Fibroblast of skin of scalp (primary cell): Measurements from ENCODE around the gene LARP1B.
A peak's percentile ranks its signal among the peaks of the same experiment; 100 is the strongest.
"Not testable (repeated sequence)": the region's sequence is repeated elsewhere in the genome, so short reads cannot be mapped to it uniquely, and the experiment has no call there.

Experiments
- DNase-seq: peaks from one replicate; pipeline ENCODE4 v3.0.0-alpha.2; 2013

LARP1B gene

GRCh38 chr4:128227991-128228571 lies 167.0 kb downstream of the LARP1B start:
- DNase-seq: peak; percentile 42

DNA sequence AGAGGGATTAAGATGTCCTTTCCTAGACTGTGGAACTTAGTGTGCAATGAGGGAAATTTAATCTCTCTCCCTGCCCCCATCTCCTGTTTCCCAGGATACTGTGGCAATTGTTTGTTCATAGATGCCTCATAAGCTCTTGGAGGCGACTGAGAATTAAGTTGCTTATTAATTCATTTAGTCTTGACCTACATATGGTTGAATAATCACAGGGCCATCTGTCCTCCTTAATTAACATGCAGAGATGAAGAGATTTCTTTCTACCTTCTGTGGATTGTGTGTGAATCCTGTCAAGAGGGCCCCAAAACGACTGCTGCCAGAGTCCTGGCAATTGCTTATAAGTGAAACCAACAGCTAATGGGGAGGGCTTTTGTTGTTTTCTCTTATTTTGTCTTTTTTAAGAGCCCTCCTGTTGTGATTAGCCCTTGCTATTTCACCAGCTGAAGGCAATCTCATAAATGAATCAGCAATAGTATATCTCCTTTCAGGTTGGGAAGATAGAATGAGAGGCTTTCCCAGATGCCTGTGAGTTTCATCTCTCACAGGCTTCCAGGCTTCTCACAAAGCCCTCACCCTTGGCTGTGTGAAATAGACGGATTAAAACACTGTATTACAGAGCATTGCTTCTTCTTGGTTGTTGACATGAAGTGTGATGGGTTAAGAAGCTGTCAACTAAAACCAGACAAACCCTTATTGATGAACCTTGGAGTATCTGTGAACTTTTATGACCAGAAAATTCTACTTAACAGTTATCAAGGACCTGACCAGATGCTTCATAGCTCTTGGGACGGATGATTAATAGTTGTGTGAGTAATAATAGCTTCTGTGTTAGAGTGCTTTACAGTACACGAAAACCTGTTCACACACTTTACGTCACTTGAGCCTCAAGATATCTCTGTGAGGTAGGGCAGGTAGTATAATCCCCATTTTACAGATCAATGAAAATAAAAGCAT lies 168.0 kb downstream of the LARP1B start:
- DNase-seq: peak; percentile 19

DNA sequence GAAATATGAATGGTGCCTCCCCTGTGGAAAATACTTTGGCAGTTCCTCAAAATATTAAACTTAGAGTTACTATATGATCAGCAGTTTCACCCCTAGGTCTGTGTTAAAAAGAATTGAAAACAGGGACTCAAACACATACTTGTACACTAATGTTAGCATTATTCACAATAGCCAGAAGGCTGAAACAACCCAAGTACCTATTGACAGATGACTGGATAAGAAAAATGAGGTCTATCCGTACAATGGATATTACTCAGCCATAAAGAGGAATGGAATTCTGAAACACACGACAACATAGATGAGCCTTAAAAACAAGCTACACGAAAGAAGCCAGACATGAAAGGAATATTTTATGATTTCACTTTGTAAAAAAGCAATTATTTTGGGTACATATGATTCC lies 171.6 kb downstream of the LARP1B start:
- no peak for DNase-seq

GRCh38 chr4:128234836-128235235 lies 173.7 kb downstream of the LARP1B start:
- no peak for DNase-seq

GRCh38 chr4:128241019-128241418 lies 179.9 kb downstream of the LARP1B start:
- no peak for DNase-seq

- peak; percentile 99 for DNase-seq
These were observed 180.4 kb downstream of the LARP1B start for GRCh38 chr4:128241425-128241913.

GRCh38 chr4:128241981-128242380 lies 180.9 kb downstream of the LARP1B start:
- DNase-seq: no peak

- DNase-seq: no peak
These were observed 181.5 kb downstream of the LARP1B start for GRCh38 chr4:128242601-128243000.

- peak; percentile 41 for DNase-seq
These were observed 183.3 kb downstream of the LARP1B start for GRCh38 chr4:128244379-128244778.

DNA sequence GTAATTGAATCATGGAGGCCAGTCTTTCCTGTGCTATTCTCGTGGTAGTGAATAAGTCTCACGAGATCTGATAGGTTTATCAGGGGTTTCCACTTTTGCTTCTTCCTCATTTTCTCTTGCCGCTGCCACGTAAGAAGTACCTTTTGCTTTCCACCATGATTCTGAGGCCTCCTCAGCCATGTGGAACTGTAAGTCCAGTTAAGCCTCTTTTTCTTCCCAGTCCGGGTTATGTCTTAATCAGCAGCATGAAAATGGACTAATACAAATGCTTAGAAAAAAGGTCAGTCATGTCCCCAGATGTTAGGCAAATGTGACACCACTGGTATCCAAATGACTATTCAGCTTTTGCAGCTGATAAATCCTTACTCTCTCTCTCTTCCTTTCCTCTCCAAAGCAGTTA lies 184.3 kb downstream of the LARP1B start:
- not testable (repeated sequence) for DNase-seq

GRCh38 chr4:128247906-128248305 lies 186.8 kb downstream of the LARP1B start:
- no peak for DNase-seq

- no peak for DNase-seq
These were observed 188.9 kb downstream of the LARP1B start for GRCh38 chr4:128249787-128250668.

DNA sequence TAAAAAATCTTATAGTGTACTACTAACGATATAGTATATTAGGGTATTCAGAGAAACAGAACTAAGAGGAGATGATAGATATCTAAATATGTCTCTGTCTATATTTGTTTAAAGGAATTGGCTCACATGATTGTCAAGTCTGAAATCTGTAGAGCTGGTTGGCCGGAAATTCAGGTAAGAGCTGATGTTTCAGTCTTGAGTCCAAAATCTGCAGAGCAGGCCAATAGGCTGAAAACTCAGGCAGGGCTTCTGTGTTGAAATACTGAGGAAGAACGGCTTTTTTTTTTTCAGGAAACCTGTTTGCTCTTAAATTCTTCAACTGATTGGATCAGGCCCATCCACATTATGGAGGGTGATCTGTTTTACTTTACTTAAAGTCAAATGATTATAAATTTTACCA lies 194.8 kb downstream of the LARP1B start:
- DNase-seq: no peak

DNA sequence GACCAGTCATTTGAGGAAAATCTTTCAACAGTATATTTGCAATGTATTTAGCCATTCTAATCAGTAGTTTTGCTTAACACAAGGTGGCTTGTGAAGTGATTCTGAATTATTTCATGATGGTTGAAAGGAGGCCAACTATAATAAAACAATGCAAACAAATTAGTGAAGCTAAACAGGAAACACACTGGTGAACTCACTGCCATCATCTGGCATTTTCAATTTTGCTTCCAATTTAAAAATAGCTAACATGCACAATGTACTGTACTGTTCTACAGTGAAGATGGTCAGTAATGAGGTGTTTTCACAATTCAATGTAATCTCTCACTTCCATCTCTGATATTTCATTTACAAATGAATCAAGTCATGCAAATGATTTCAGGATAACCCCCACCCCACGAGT lies 195.4 kb downstream of the LARP1B start:
- no peak for DNase-seq

DNA sequence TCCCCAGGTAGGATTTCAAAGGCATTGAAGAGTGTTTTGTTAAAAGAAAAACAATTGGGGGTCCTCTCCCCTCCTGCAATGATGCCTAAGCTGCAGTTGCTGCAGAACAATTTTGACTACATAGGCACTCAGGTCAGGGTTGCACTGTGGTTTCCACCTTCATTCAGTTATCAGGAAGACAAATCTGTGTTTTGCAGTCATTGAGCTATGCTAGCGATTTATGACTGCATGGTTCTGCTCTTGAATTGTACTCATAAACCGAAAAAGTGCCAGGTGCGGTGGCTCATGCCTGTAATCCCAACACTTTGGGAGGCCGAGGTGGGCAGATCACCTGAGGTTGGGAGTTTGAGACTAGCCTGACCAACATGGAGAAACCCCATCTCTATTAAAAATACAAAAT lies 197.1 kb downstream of the LARP1B start:
- not testable (repeated sequence) for DNase-seq

DNA sequence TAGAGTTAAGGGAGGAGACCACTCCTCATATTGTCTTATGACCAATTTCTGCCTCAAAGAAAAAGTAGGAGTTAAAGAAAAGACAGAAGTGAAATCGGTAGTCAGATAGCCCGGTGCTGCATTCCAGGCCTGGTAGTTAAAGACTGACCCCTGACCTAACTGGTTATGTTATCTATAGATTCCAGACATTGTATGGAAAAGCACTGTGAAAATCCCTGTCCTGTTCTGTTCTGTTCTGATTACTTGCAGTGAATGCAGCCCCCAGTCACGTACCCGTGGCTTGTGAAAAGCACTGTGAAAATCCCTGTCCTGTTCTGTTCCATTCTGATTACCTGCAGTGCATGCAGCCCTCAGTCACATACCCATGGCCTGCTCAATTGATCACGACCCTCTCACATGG lies 198.8 kb downstream of the LARP1B start:
- DNase-seq: not testable (repeated sequence)
